Adrenal gland (tissue), 12 donors: ENCODE data around the gene RGL4. TPM values are rescaled to one million over a fixed set of nuclear protein-coding genes. Genes with fewer than 3 reads are reported as not detected.
"Not testable (repeated sequence)": the region's sequence is repeated elsewhere in the genome, so short reads cannot be mapped to it uniquely, and the experiment has no call there.

Source experiments
- DNase-seq, 7 donors: peaks; one replicate each; pipeline ENCODE4 v3.0.0-alpha.2; 2019 to 2020
- H3K27ac ChIP-seq, 5 donors: fragments of 200-600 bp; sonication (generic) in 4 of 5; 1 replicate in 3 of 5; 2 replicates in 2 of 5; pipeline versions ENCODE4 v1.5.1 to v1.8.0; 2016 to 2020; ENCODE audit warnings: mild to moderate bottlenecking in 1 of 5
- H3K27me3 ChIP-seq: fragments of 200-600 bp; 2 replicates; pipeline ENCODE4 v1.8.0; 2021
- H3K36me3 ChIP-seq, 2 donors: fragments of 200-600 bp; replicated peaks in 1 of 2; 1 replicate in 1 of 2; 2 replicates in 1 of 2; pipeline versions ENCODE4 v1.5.1 to v1.8.0; 2018 to 2022
- H3K4me1 ChIP-seq, 2 donors: fragments of 200-600 bp; replicated peaks in 1 of 2; 1 replicate in 1 of 2; 2 replicates in 1 of 2; pipeline versions ENCODE4 v1.5.1 to v1.8.0; 2018 to 2021
- H3K4me3 ChIP-seq, 4 donors: fragments of 200-600 bp; sonication (generic) in 3 of 4; one replicate each; pipeline ENCODE4 v1.5.1; 2016 to 2018
- H3K9me3 ChIP-seq, 3 donors: fragments of 200-600 bp; sonication (generic) in 1 of 3; replicated peaks in 1 of 3; 1 replicate in 2 of 3; 2 replicates in 1 of 3; pipeline versions ENCODE4 v1.5.1 to v1.8.0; 2016 to 2021
- POLR2A ChIP-seq, 2 donors: fragments of 450-650 bp; IDR thresholded peaks; one replicate each; pipeline ENCODE4 v1.6.1; 2017; ENCODE audit warnings: antibody characterized with exemption in 2 of 2, mild to moderate bottlenecking in 2 of 2, moderate library complexity in 1 of 2
- WGBS, 4 donors: extraction: QIAGEN DNeasy Blood & Tissue Kit in 2 of 4; methylation state at CpG; one replicate each; pipeline versions ENCODE4 v1.1.5 to v1.1.7; 2013 to 2017; 5-methylcytosine and 5-hydroxymethylcytosine counted together
- intact Hi-C, 2 donors: fragments of 100-400 bp; cut with DNase I; formaldehyde crosslinking; loops; one replicate each; pipeline versions ENCODE4 v1.14.1 to v1.15.0; 2022 to 2023
- polyA plus RNA-seq, 3 donors: library from polyadenylated mRNA; stranded (reverse); fragments of 200-250 nt in 2 of 3; fragments of 350-450 nt in 1 of 3; fragmentation: Illumina TruSeq in 1 of 3; extraction: RNeasy Lipid Tissue Mini Kit (QIAGEN cat#74804) in 1 of 3; gene quantifications; one replicate each; pipeline ENCODE4 v1.2.3, GENCODE V29; 2013 to 2014
- total RNA-seq, 9 donors: library from RNA; depleted of rRNA in 4 of 9; stranded (reverse); fragments of >200 nt in 4 of 9; fragments of 120-200 nt in 1 of 9; fragmentation: NEBNext Ultra II Directional in 1 of 9; extraction: Animal tissue kit (Norgen Biotek cat#: 25700) in 1 of 9; gene quantifications; one replicate each; pipeline versions ENCODE4 v1.1.0 to v1.2.4, GENCODE V29; 2013 to 2023
- TF ChIP-seq, protein P1 (sequence below), 6 experiments: fragments of 450-650 bp in 4 of 6; fragments of 200-600 bp in 2 of 6; sonication (generic) in 1 of 6; IDR thresholded peaks; 1 replicate in 5 of 6; 2 replicates in 1 of 6; pipeline versions ENCODE4 v1.5.1 to v1.8.0; 2016 to 2021; ENCODE audit warnings: antibody characterized with exemption in 6 of 6, mild to moderate bottlenecking in 2 of 6, moderate library complexity in 1 of 6
- donor health status: healthy with polysubstance abuse.
- donor health status: Bipolar disorder and iron deficiency.
- donor health status: DM: yes; HTN: yes; CAD: no.
- donor health status: DM: no; HTN: no; CAD: no.
- donor health status: DM: no; HTN: no; CAD: no.
- donor health status: DM: yes; HTN: yes; CAD: no.

Gene RGL4
- total and polyA plus RNA-seq, 12 donors = 0.84 to 3.1 (median 0.88) TPM; not detected in 9

GRCh38 chr22:23652711-23653110 is 38.1 kb upstream of the RGL4 start:
- 97 to 100% (median 98%) methylated on average over 4 to 8 of the region's 8 CpGs for WGBS, 4 donors
- no peak for DNase-seq
- no peak overlapping the region for H3K4me3 ChIP-seq
- H3K36me3 ChIP-seq = no peaks in the 10 kb centered on the region
- H3K27ac ChIP-seq = no peak overlapping the region
- no peaks in the 10 kb centered on the region for H3K27me3 ChIP-seq
- no peaks in the 10 kb centered on the region for H3K9me3 ChIP-seq
- no peaks in the 10 kb centered on the region for H3K4me1 ChIP-seq
- intact Hi-C loops = no loop called here
- TF ChIP-seq, protein P1, sequence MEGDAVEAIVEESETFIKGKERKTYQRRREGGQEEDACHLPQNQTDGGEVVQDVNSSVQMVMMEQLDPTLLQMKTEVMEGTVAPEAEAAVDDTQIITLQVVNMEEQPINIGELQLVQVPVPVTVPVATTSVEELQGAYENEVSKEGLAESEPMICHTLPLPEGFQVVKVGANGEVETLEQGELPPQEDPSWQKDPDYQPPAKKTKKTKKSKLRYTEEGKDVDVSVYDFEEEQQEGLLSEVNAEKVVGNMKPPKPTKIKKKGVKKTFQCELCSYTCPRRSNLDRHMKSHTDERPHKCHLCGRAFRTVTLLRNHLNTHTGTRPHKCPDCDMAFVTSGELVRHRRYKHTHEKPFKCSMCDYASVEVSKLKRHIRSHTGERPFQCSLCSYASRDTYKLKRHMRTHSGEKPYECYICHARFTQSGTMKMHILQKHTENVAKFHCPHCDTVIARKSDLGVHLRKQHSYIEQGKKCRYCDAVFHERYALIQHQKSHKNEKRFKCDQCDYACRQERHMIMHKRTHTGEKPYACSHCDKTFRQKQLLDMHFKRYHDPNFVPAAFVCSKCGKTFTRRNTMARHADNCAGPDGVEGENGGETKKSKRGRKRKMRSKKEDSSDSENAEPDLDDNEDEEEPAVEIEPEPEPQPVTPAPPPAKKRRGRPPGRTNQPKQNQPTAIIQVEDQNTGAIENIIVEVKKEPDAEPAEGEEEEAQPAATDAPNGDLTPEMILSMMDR (IDR thresholded peaks at IDR 0.05) = no peak
- TF ChIP-seq POLR2A (IDR thresholded peaks at IDR 0.05) = no peak

DNA sequence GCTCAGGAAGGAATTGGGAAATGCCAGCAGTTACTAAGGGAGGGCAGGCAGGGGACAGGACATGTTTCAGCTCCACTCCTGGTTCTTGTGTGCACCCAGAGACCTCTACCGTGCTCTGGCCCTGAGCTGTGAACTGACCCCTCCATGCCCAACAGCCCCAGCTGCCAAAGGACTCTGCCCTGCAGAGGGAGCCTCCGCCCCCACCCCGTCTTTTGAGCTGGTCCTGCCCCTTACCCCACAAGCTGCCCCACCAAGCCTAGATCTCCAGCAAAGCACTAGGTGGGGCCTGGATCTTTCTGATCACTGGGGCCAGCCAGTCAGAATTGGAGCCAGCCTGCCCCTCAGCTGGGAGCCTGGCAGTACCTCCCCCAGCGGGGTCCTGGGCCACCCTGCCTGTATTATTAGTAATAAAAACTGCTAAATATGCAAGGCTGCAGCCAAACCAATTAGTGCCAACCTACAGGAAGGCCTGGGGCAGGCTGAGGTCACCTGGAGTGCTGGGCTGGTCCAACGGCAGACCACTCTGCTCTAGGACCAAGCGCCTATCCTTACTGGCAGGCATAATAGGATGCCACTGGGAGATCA is 34.8 kb upstream of the RGL4 start:
- Histone ChIP-seq H3K4me1 (no peaks in the 10 kb centered on the region), H3K27ac (no peak overlapping the region), H3K36me3 (peaks cover 0 to 5% of the 10 kb centered on the region in 2 donors), H3K4me3 (no peak overlapping the region), H3K9me3 (no peaks in the 10 kb centered on the region), H3K27me3 (no peaks in the 10 kb centered on the region)
- intact Hi-C loops = no loop called here
- TF ChIP-seq, protein P1 (IDR thresholded peaks at IDR 0.05) = no peak
- no peak for TF ChIP-seq POLR2A (IDR thresholded peaks at IDR 0.05)
- 57 to 100% (median 94%) methylated on average over 1 to 6 of the region's 6 CpGs for WGBS, 4 donors
- DNase-seq = no peak

DNA sequence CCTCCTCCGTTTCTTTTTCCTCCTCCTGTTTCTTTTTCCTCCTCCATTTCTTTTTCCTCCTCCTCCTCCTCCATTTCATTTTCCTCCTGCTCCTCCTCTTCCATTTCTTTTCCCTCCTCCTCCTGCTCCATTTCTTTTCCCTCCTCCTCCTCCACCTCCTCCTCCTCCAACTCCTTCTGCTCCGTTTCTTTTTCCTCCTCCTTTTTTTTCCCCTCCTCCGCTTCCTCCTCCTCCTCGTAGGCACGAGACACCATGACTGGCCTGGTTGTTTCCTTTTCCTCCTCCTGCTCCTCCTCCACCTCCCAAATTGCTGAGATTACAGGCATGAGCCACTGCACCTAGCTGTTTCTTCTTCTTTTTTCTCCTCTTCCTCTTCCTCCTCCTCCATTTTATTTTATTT is 33.1 kb upstream of the RGL4 start:
- no peak for DNase-seq
- Histone ChIP-seq H3K4me1 (no peaks in the 10 kb centered on the region), H3K36me3 (peaks cover 0 to 5% of the 10 kb centered on the region in 2 donors), H3K9me3 (no peaks in the 10 kb centered on the region), H3K27me3 (no peaks in the 10 kb centered on the region), H3K27ac (no peak overlapping the region), H3K4me3 (no peak overlapping the region)
- intact Hi-C loops = no loop called here
- 68 to 83% (median 78%) methylated on average over 5 of the region's 5 CpGs for WGBS, 4 donors
- TF ChIP-seq POLR2A (IDR thresholded peaks at IDR 0.05) = no peak
- TF ChIP-seq, protein P1 (IDR thresholded peaks at IDR 0.05) = no peak

DNA sequence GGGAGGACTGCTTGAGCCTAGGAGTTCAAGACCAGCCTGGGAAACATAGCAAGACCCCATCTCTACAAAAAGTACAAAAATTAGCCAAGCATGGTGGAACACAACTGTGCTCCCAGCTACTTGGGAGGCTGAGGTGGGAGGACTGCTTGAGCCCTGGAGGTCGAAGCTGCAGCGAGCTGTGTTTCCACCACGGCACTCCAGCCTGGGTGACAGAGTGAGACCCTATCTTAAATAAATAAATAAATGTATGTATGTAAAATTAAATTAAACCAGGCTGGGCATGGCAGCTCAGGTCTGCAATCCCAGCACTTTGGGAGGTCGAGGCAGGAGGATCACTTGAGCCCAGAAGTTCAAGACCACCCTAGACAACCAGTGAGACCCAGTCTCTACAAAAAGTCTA is 30.4 kb upstream of the RGL4 start:
- H3K4me3 ChIP-seq, H3K27me3 ChIP-seq, H3K36me3 ChIP-seq, H3K4me1 ChIP-seq, DNase-seq, H3K27ac ChIP-seq, intact Hi-C loops, H3K9me3 ChIP-seq: not testable (repeated sequence)
- 86 to 100% (median 98%) methylated on average over 4 of the region's 4 CpGs for WGBS, 4 donors
